ENCODE results near the gene ATG5.
"Not testable (repeated sequence)": the region's sequence is repeated elsewhere in the genome, so short reads cannot be mapped to it uniquely, and the experiment has no call there.

ATG5 gene

DNA sequence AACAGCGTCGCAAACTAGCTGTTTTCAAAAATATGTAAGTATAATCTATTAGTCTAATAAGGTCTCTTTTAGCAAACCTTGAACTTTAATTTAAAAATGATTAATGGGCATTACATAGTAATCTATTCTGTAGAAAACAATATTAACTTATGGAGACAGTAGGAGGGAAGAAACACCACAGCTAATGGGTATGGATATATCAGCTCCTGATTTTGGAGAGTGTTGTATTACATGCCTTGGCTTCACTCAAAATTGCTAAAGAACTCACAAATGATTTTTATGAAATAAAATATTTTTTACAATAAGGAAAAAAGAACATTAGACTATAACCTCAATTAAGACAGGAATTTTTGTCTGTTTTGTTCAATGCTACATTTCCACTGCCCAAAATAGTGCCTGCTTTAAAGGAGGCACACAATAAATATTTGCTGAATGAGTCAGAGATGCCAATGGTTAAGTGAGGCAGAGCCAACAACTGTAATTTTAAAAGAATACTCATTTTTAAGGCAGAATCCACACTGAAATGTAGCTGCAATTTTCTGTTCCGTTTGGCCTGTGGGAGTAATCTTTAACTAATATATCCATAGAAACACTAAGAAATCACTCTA, 15.7 kb downstream of the ATG5 start:
- no peak for DNase-seq (ENCODE audit: low read depth)

DNA sequence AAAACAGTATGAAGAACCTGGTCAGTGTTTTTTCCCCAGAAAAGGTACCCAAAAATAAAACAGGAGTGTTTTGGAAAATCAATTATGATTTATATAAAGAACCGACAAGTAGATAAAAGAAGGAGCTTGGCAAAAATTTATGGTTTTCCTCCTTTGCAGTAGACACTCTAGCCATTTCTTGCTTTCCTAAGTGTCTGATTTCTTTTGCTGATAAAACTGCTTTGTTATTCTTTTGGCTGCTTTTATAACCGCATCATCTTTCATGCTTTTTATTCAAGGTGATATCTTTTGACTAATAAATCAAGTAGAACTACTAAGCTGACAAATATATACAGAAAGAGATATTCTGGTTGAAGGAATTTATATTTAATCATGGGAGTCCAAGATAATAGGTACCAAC, 16.6 kb downstream of the ATG5 start:
- DNase-seq (ENCODE audit: low read depth): peak; percentile 20

DNA sequence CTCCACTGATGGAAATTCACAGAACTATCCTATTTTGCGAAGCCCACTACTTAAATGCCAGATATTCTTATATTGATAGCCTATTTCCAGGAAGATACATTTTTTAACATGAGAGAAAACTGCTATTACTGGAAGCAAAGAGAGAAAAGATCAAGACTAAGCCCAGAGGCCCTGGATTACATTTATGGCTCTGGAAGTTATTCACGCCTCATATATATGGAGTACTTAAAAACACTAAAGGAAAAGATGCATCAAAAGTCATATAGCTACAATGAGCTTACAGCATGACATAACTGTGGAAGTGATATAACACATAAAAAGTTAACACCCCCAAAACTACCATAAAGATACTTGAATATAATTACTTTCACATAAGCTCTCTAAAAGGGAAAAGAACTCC, 19.8 kb downstream of the ATG5 start:
- no peak for DNase-seq (ENCODE audit: low read depth)

GRCh38 chr6:106300944-106301343, 24.6 kb downstream of the ATG5 start:
- DNase-seq (ENCODE audit: low read depth): peak; percentile 51

DNA sequence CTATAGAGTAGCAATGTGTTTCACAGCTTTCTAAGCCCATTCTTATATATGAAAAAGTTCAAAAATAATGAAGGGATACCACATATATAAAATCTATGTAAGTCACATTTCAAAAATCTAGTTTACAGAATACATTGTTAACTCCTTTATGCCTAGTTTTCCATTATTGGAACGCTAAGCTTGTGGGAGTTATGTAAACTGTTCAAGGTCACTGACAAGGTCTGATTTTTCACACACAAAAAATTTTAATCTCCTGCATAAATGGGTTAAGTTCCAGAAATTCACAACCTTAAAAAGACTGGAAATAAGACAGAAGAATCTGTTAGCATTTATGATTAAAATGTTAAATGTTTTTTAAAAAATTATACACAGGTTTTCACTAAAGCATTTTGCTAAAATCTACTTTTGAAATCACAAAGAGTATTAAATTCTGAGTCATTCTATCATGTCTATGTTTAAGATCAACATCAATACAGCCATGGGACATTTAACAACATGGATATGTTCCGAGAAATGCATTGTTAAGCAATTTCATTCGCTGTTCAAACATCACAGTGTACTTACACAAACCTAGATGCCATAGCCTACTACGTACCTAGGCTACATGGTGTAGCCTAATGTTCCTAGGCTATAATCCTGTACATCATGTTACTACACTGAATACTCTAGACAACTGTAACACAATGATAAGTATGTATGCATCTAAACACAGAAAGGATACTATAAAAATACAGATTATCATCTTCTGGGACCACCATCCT, 25.4 kb downstream of the ATG5 start:
- no peak for DNase-seq (ENCODE audit: low read depth)

- no peak for DNase-seq (ENCODE audit: low read depth)
Observed at GRCh38 chr6:106293116-106293515, 32.4 kb downstream of the ATG5 start.

DNA sequence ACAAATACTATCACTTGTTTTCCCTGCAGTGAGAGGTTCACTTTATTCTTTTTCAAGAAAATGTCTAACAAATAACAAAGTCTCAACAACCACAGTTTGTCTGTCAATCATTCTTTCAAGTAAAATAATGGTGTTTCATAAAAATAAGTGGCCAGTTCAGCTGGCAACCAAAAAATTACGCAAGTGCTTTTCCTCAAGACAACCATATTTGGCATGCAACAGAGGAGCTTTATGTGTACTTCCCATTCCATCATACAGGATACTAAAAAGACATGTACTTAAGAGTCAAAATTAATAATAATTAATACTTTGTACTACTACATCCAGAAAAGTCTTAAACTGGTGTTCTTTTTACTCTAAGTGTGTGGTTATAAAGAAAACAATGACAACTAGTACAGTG, 34.6 kb downstream of the ATG5 start:
- peak; percentile 7 for DNase-seq (ENCODE audit: low read depth)

GRCh38 chr6:106290032-106290431, 35.5 kb downstream of the ATG5 start:
- DNase-seq (ENCODE audit: low read depth): no peak

GRCh38 chr6:106287215-106287614, 38.3 kb downstream of the ATG5 start:
- peak; percentile 30 for DNase-seq (ENCODE audit: low read depth)

GRCh38 chr6:106286746-106287145, 38.8 kb downstream of the ATG5 start:
- no peak for DNase-seq (ENCODE audit: low read depth)

GRCh38 chr6:106283481-106283880, 42.1 kb downstream of the ATG5 start:
- no peak for DNase-seq (ENCODE audit: low read depth)

GRCh38 chr6:106281661-106282060, 43.9 kb downstream of the ATG5 start:
- no peak for DNase-seq (ENCODE audit: low read depth)

- no peak for DNase-seq (ENCODE audit: low read depth)
Observed at GRCh38 chr6:106281088-106281487, 44.5 kb downstream of the ATG5 start.

DNA sequence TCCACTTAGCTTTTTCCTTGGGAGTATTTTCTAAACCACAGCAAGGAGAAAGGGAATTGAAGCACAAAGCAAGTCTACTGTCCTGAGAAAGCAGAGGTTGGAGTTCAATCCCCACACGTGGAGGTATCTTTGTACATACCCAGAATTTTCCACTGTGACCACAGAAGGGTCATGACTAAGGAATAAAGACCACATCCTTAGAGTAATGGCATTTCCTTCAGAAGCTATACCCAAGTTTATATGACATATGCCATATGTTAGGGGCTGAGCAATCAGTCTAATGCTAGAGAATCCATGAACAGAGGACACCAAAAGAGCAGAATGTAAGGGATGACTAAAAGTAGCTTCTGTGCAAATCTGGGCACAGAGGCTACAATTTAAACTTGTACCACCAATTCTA, 46.4 kb downstream of the ATG5 start:
- DNase-seq (ENCODE audit: low read depth): peak; percentile 54

DNA sequence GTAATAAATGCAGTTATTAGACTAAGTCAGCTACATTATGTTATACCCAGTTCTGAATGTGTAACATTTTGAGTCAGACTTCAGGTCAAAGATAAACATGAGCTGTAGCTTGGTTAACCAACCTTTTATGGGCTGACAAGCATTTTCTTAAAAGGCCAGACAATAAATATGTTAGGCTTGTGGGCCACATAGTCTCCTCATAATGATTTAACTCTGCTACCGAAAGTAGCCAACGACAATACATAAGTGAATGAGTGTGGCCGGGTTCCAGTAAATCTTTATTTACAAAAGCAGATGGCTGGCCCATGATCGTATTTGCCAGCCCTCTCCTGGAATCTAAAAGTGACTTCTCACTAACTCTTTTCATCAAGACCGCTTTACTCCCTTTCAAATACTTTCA, 49.9 kb downstream of the ATG5 start:
- DNase-seq (ENCODE audit: low read depth): peak; percentile 75

DNA sequence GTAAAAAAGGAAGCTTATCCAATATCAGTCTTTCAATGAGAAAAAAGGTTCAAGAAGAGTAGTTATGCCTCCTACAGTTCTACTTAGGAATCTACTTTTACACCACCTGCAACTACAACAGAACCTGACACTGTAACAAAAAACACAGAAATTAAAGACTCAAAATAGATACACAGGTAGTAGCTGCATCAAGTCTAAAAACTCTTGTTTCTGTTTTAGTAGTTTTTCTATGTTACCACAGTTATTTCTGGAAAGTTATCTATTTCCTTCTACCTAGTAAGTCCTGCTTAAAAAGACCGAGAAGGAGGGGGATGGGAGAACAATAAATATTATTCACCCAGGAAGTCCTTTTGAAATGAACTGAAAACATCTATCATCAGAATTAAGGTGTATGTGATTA, 52.5 kb downstream of the ATG5 start:
- DNase-seq (ENCODE audit: low read depth): no peak

GRCh38 chr6:106272287-106272686, 53.3 kb downstream of the ATG5 start:
- DNase-seq (ENCODE audit: low read depth): no peak

GRCh38 chr6:106270414-106270813, 55.1 kb downstream of the ATG5 start:
- DNase-seq (ENCODE audit: low read depth): no peak

DNA sequence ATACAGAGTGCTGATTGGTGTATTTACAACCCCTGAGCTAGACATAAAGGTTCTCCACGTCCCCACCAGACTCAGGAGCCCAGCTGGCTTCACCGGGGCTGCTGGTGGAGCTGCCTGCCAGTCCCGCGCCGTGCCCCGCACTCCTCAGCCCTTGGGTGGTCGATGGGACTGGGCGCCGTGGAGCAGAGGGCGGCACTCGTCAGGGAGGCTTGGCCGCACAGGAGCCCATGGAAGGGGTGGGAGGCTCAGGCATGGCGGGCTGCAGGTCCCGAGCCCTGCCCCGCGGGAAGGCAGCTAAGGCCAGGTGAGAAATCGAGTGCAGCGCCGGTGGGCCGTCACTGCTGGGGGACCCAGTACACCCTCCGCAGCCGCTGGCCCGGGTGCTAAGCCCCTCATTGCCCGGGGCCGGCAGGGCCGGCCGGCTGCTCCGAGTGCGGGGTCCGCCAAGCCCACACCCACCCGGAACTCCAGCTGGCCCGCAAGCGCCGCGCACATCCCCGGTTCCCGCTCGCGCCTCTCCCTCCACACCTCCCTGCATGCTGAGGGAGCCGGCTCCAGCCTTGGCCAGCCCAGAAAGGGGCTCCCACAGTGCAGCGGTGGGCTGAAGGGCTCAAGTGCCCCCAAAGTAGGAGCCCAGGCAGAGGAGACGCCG, 56.2 kb downstream of the ATG5 start:
- not testable (repeated sequence) for DNase-seq (ENCODE audit: low read depth)

DNA sequence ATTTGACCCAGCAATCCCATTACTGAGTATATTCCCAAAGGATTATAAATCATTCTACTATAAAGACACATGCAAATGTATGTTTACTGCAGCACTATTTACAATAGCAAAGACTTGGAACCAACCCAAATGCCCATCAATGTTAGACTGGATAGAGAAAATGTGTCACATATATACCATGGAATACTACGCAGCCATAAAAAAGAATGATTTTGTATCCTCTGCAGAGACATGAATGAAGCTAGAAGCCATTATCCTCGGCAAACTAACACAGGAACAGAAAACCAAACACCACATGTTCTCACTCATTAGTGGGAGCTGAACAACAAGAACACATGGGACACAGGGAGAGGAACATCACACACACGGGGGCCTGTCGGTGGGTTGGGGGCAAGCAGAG, 57.1 kb downstream of the ATG5 start:
- not testable (repeated sequence) for DNase-seq (ENCODE audit: low read depth)

DNA sequence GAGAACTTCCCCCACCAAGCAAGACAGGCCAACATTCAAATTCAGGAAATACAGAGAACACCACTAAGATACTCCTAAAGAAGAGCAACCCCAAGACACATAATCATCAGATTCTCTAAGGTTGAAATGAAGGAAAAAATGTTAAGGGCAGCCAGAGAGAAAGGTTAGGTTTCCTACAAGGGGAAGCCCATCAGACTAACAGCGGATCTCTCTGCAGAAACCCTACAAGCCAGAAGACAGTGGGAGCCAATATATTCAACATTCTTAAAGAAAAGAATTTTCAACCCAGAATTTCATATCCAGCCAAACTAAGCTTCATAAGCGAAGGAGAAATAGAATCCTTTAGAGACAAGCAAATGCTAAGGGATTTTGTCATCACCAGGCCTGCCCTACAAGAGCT, 61.1 kb downstream of the ATG5 start:
- not testable (repeated sequence) for DNase-seq (ENCODE audit: low read depth)

DNA sequence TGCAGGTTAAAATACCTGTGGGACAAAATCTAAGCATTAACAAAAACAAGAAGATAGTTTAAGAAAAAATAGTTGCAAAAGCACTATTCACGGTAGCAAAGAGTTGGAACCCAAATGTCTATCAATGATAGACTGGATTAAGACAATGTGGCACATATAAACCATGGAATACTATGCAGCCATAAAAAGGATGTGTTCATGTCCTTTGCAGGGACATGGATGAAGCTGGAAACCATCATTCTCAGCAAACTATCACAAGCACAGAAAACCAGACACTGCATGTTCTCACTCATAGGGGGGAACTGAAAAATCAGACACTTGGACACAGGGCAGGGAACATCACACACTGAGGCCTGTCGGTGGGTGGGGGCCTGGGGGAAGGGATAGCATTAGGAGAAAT, 65.8 kb downstream of the ATG5 start:
- DNase-seq (ENCODE audit: low read depth): not testable (repeated sequence)

- no peak for DNase-seq (ENCODE audit: low read depth)
Observed at GRCh38 chr6:106258726-106259125, 66.8 kb downstream of the ATG5 start.

All from amniotic epithelial cell (primary cell).